ENCODE measurements around the gene ZFHX3.

Gene ZFHX3

GRCh38 chr16:72794319-72794718 is 253.6 kb downstream of the ZFHX3 start:
- DNase-seq (ENCODE audit: low read depth in 2 of 2): no peak

GRCh38 chr16:72793716-72794115 is 254.2 kb downstream of the ZFHX3 start:
- DNase-seq (ENCODE audit: low read depth in 2 of 2): no peak

- DNase-seq (ENCODE audit: low read depth in 2 of 2): no peak
These were observed 254.9 kb downstream of the ZFHX3 start for GRCh38 chr16:72793017-72793416.

GRCh38 chr16:72791786-72792185 is 256.1 kb downstream of the ZFHX3 start:
- DNase-seq (ENCODE audit: low read depth in 2 of 2): no peak

GRCh38 chr16:72789921-72790320 is 258.0 kb downstream of the ZFHX3 start:
- DNase-seq (ENCODE audit: low read depth in 2 of 2): no peak

- DNase-seq (ENCODE audit: low read depth in 2 of 2): no peak
These were observed 258.5 kb downstream of the ZFHX3 start for GRCh38 chr16:72789465-72789864.

GRCh38 chr16:72788269-72788809 is 259.6 kb downstream of the ZFHX3 start:
- no peak for DNase-seq (ENCODE audit: low read depth in 2 of 2)

- peak; percentile 41 to 49 for DNase-seq (ENCODE audit: low read depth in 2 of 2)
These were observed 260.2 kb downstream of the ZFHX3 start for GRCh38 chr16:72787514-72788268.

GRCh38 chr16:72787130-72787513 is 260.8 kb downstream of the ZFHX3 start:
- no peak for DNase-seq (ENCODE audit: low read depth in 2 of 2)

- no peak for DNase-seq (ENCODE audit: low read depth in 2 of 2)
These were observed 261.3 kb downstream of the ZFHX3 start for GRCh38 chr16:72786606-72787005.

GRCh38 chr16:72785886-72786285 is 262.0 kb downstream of the ZFHX3 start:
- no peak for DNase-seq (ENCODE audit: low read depth in 2 of 2)

- DNase-seq (ENCODE audit: low read depth in 2 of 2): no peak
These were observed 262.8 kb downstream of the ZFHX3 start for GRCh38 chr16:72785171-72785570.

- no peak for DNase-seq (ENCODE audit: low read depth in 2 of 2)
These were observed 264.1 kb downstream of the ZFHX3 start for GRCh38 chr16:72783716-72784318.

- DNase-seq (ENCODE audit: low read depth in 2 of 2): no peak
These were observed 278.1 kb downstream of the ZFHX3 start for GRCh38 chr16:72769876-72770275.

GRCh38 chr16:72768591-72768990 is 279.3 kb downstream of the ZFHX3 start:
- DNase-seq (ENCODE audit: low read depth in 2 of 2): no peak

GRCh38 chr16:72766506-72766905 is 281.4 kb downstream of the ZFHX3 start:
- DNase-seq (ENCODE audit: low read depth in 2 of 2): no peak

- no peak for DNase-seq (ENCODE audit: low read depth in 2 of 2)
These were observed 283.8 kb downstream of the ZFHX3 start for GRCh38 chr16:72764015-72764654.

- no peak for DNase-seq (ENCODE audit: low read depth in 2 of 2)
These were observed 287.3 kb downstream of the ZFHX3 start for GRCh38 chr16:72760581-72760980.

- no peak for DNase-seq (ENCODE audit: low read depth in 2 of 2)
These were observed 294.0 kb downstream of the ZFHX3 start for GRCh38 chr16:72753881-72754280.

- DNase-seq (ENCODE audit: low read depth in 2 of 2): no peak
These were observed 295.8 kb downstream of the ZFHX3 start for GRCh38 chr16:72752004-72752695.

- no peak for DNase-seq (ENCODE audit: low read depth in 2 of 2)
These were observed 296.9 kb downstream of the ZFHX3 start for GRCh38 chr16:72751076-72751475.

- no peak for DNase-seq (ENCODE audit: low read depth in 2 of 2)
These were observed 298.8 kb downstream of the ZFHX3 start for GRCh38 chr16:72749091-72749490.

Measured in activated CD4-positive, alpha-beta T cell treated with anti-CD3 and anti-CD28 coated beads for 24 hours (primary cell).